Measurements from ENCODE around the gene BAZ2A. TPM values are rescaled to one million over a fixed set of nuclear protein-coding genes. Genes with fewer than 3 reads are reported as not detected.

BAZ2A gene
- total RNA-seq, 1 donor from 2014 or later = 105 TPM

- Histone ChIP-seq H3K27ac (ENCODE audit: low read depth, low read length) (peak overlapping the region; percentile 56), H3K4me2 (ENCODE audit: low read length) (no peak overlapping the region), H3K27me3 (ENCODE audit: insufficient read depth, low read length) (no peaks in the 10 kb centered on the region), H3K4me1 (ENCODE audit: insufficient read depth, low read length) (peaks cover 10% of the 10 kb centered on the region), H4K20me1 (ENCODE audit: insufficient read depth, low read length) (no peaks in the 10 kb centered on the region), H3K36me3 (ENCODE audit: insufficient read depth, low read length) (peaks cover 34% of the 10 kb centered on the region), H3K4me3 (ENCODE audit: insufficient read depth, low read depth, low read length) (no peak overlapping the region), H2AFZ (ENCODE audit: low read depth, low read length) (no peak overlapping the region), H3K79me2 (ENCODE audit: insufficient read depth, low read length) (no peaks in the 10 kb centered on the region), H3K9ac (ENCODE audit: low read length) (peak overlapping the region; percentile 14), H3K9me3 (ENCODE audit: insufficient read depth, low read depth, low read length) (no peaks in the 10 kb centered on the region)
- no peak for TF ChIP-seq CTCF (IDR thresholded peaks at IDR 0.05; ENCODE audit: insufficient read depth, low read depth, low read length)
- TF ChIP-seq EZH2 (IDR thresholded peaks at IDR 0.05; ENCODE audit: insufficient read depth, low read length) = no peak
- Mint-ChIP-seq H3K27ac (ENCODE audit: unreplicated experiment) (no peak overlapping the region), H3K4me1 (ENCODE audit: low read depth, unreplicated experiment) (peaks cover 17% of the 10 kb centered on the region), H3K27me3 (ENCODE audit: low read depth, unreplicated experiment) (no peaks in the 10 kb centered on the region), H3K4me3 (ENCODE audit: unreplicated experiment) (peak overlapping the region; percentile 40), H3K9me3 (ENCODE audit: unreplicated experiment) (no peaks in the 10 kb centered on the region), H3K36me3 (ENCODE audit: low read depth, unreplicated experiment) (peaks cover 2% of the 10 kb centered on the region)
- FAIRE-seq = no peak
- DNase-seq (ENCODE audit: low read depth) = peak; percentile 62
Observed at GRCh38 chr12:56574210-56574609, 55.9 kb downstream of the BAZ2A start.

GRCh38 chr12:56572288-56572687, 57.8 kb downstream of the BAZ2A start:
- H3K4me2 ChIP-seq (ENCODE audit: low read length) = no peak overlapping the region
- Mint-ChIP-seq H3K4me3 (ENCODE audit: unreplicated experiment) (no peak overlapping the region), H3K4me1 (ENCODE audit: low read depth, unreplicated experiment) (peaks cover 19% of the 10 kb centered on the region), H3K9me3 (ENCODE audit: unreplicated experiment) (no peaks in the 10 kb centered on the region), H3K27me3 (ENCODE audit: low read depth, unreplicated experiment) (no peaks in the 10 kb centered on the region), H3K27ac (ENCODE audit: unreplicated experiment) (no peak overlapping the region), H3K36me3 (ENCODE audit: low read depth, unreplicated experiment) (peaks cover 9% of the 10 kb centered on the region)
- TF ChIP-seq CTCF (IDR thresholded peaks at IDR 0.05; ENCODE audit: insufficient read depth, low read depth, low read length) (no peak), EZH2 (IDR thresholded peaks at IDR 0.05; ENCODE audit: insufficient read depth, low read length) (no peak)
- H3K4me1 ChIP-seq (ENCODE audit: insufficient read depth, low read length) = peaks cover 10% of the 10 kb centered on the region
- H3K4me3 ChIP-seq (ENCODE audit: insufficient read depth, low read depth, low read length) = no peak overlapping the region
- H3K27ac ChIP-seq (ENCODE audit: low read depth, low read length) = no peak overlapping the region
- H3K9me3 ChIP-seq (ENCODE audit: insufficient read depth, low read depth, low read length) = no peaks in the 10 kb centered on the region
- H3K36me3 ChIP-seq (ENCODE audit: insufficient read depth, low read length) = peaks cover 41% of the 10 kb centered on the region
- no peaks in the 10 kb centered on the region for H4K20me1 ChIP-seq (ENCODE audit: insufficient read depth, low read length)
- H2AFZ ChIP-seq (ENCODE audit: low read depth, low read length) = no peak overlapping the region
- DNase-seq (ENCODE audit: low read depth) (no peak), FAIRE-seq (no peak)
- H3K9ac ChIP-seq (ENCODE audit: low read length) = no peak overlapping the region
- no peaks in the 10 kb centered on the region for H3K79me2 ChIP-seq (ENCODE audit: insufficient read depth, low read length)
- no peaks in the 10 kb centered on the region for H3K27me3 ChIP-seq (ENCODE audit: insufficient read depth, low read length)

GRCh38 chr12:56571121-56571520, 59.0 kb downstream of the BAZ2A start:
- no peak overlapping the region for H3K4me3 Mint-ChIP-seq (ENCODE audit: unreplicated experiment)
- H3K36me3 Mint-ChIP-seq (ENCODE audit: low read depth, unreplicated experiment) = peaks cover 11% of the 10 kb centered on the region
- H3K36me3 ChIP-seq (ENCODE audit: insufficient read depth, low read length) = peaks cover 38% of the 10 kb centered on the region
- H3K4me3 ChIP-seq (ENCODE audit: insufficient read depth, low read depth, low read length) = no peak overlapping the region
- no peaks in the 10 kb centered on the region for H3K27me3 Mint-ChIP-seq (ENCODE audit: low read depth, unreplicated experiment)
- H3K4me1 Mint-ChIP-seq (ENCODE audit: low read depth, unreplicated experiment) = peaks cover 20% of the 10 kb centered on the region
- no peak overlapping the region for H3K9ac ChIP-seq (ENCODE audit: low read length)
- no peak overlapping the region for H2AFZ ChIP-seq (ENCODE audit: low read depth, low read length)
- no peak overlapping the region for H3K4me2 ChIP-seq (ENCODE audit: low read length)
- H3K9me3 ChIP-seq (ENCODE audit: insufficient read depth, low read depth, low read length) = no peaks in the 10 kb centered on the region
- peaks cover 10% of the 10 kb centered on the region for H3K4me1 ChIP-seq (ENCODE audit: insufficient read depth, low read length)
- H3K27ac ChIP-seq (ENCODE audit: low read depth, low read length) = no peak overlapping the region
- no peaks in the 10 kb centered on the region for H3K27me3 ChIP-seq (ENCODE audit: insufficient read depth, low read length)
- peak overlapping the region; percentile 80 for H3K27ac Mint-ChIP-seq (ENCODE audit: unreplicated experiment)
- DNase-seq (ENCODE audit: low read depth) = no peak
- TF ChIP-seq CTCF (IDR thresholded peaks at IDR 0.05; ENCODE audit: insufficient read depth, low read depth, low read length) (no peak), EZH2 (IDR thresholded peaks at IDR 0.05; ENCODE audit: insufficient read depth, low read length) (no peak)
- no peaks in the 10 kb centered on the region for H3K79me2 ChIP-seq (ENCODE audit: insufficient read depth, low read length)
- H3K9me3 Mint-ChIP-seq (ENCODE audit: unreplicated experiment) = no peaks in the 10 kb centered on the region
- no peak for FAIRE-seq
- H4K20me1 ChIP-seq (ENCODE audit: insufficient read depth, low read length) = no peaks in the 10 kb centered on the region

All from astrocyte (in vitro differentiated cells and primary cell).